Ovary (tissue), 3 donors: ENCODE results near the gene NUDT1.

Experiments used
- EP300 ChIP-seq: sonication (generic); formaldehyde crosslinking; IDR thresholded peaks from one replicate; pipeline ENCODE4 v1.6.1; 2017; ENCODE audit warnings: antibody characterized with exemption
- POLR2A ChIP-seq: fragments of 450-650 bp; IDR thresholded peaks from one replicate; pipeline ENCODE4 v1.6.1; 2017; ENCODE audit warnings: antibody characterized with exemption, mild to moderate bottlenecking, moderate library complexity
- TF ChIP-seq, protein P1 (sequence below), 3 donors: fragments of 450-650 bp in 2 of 3; fragments of 200-600 bp in 1 of 3; IDR thresholded peaks; one replicate each; pipeline versions ENCODE4 v1.5.1 to v1.8.0; 2016 to 2022; ENCODE audit warnings: antibody characterized with exemption in 3 of 3, mild to moderate bottlenecking in 1 of 3
- donor health status: DM: no; HTN: no; CAD: no.

DNA sequence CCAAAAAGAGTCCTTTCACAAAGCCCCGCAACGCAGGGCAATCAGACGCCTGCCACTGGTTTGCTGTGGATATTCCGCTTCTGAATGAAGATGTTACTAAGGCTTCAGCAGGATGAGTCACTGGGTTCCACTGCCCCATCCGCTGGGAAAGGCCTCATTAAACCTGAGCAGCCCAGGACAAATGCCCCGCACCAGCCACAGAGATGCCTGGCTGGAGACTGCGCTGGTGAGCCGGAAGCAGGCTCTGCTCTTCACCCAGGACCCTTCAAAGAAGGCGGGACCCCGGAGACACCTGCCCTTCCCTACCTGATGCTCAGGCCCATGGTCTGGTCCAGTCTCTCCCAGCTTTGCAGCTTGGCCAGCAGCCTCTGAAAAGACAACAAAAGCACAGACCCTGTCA, 29.1 kb upstream of the NUDT1 start:
- TF ChIP-seq, protein P1, sequence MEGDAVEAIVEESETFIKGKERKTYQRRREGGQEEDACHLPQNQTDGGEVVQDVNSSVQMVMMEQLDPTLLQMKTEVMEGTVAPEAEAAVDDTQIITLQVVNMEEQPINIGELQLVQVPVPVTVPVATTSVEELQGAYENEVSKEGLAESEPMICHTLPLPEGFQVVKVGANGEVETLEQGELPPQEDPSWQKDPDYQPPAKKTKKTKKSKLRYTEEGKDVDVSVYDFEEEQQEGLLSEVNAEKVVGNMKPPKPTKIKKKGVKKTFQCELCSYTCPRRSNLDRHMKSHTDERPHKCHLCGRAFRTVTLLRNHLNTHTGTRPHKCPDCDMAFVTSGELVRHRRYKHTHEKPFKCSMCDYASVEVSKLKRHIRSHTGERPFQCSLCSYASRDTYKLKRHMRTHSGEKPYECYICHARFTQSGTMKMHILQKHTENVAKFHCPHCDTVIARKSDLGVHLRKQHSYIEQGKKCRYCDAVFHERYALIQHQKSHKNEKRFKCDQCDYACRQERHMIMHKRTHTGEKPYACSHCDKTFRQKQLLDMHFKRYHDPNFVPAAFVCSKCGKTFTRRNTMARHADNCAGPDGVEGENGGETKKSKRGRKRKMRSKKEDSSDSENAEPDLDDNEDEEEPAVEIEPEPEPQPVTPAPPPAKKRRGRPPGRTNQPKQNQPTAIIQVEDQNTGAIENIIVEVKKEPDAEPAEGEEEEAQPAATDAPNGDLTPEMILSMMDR (IDR thresholded peaks at IDR 0.05), result no peak
- TF ChIP-seq POLR2A, result no peak
- no peak for TF ChIP-seq EP300
